Stimulated activated CD4-positive, alpha-beta T cell treated with anti-CD3 and anti-CD28 coated beads, Interleukin-15, amount 100 ng/mL, for 24 hours (primary cell): ENCODE results near the gene CHCHD6.

Experiments
- DNase-seq: peaks from one replicate; pipeline ENCODE4 v3.0.0-alpha.2; 2020

Gene CHCHD6

DNA sequence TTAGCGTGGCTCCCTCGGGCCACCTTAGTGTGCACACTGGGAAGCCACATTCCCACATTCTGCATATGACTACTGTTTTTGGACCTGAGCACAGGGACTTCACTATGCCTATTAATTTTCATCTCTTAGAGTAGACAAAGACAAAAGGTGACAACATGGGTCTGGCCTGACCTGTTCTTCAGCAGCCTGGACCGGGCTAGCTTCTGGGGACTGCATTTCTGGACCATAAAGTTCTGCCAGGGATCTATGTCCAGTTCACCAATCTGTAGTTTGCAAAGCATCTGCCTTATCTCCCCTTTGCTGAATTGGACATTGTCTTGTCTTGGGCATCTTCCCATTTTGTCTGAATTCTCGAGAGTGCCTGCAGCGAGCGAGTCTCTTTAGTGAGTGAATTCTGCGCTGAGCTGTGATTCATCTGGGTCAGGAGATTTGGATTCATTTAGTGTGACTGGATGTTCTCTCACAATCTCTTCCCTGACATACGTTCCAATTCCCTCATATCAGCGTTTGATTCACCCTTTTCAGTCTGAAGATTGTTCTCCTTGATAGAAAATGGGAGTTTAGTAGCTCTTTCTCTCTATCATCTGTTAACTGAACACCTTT, 166.7 kb downstream of the CHCHD6 start:
- no peak for DNase-seq

- no peak for DNase-seq
These were observed 168.8 kb downstream of the CHCHD6 start for GRCh38 chr3:126872701-126873342.

GRCh38 chr3:126873416-126873815, 169.4 kb downstream of the CHCHD6 start:
- no peak for DNase-seq

- DNase-seq, result no peak
These were observed 174.6 kb downstream of the CHCHD6 start for GRCh38 chr3:126878664-126879063.

- no peak for DNase-seq
These were observed 176.9 kb downstream of the CHCHD6 start for GRCh38 chr3:126880901-126881300.

- no peak for DNase-seq
These were observed 177.8 kb downstream of the CHCHD6 start for GRCh38 chr3:126881861-126882260.

GRCh38 chr3:126883241-126883640, 179.2 kb downstream of the CHCHD6 start:
- no peak for DNase-seq

- no peak for DNase-seq
These were observed 181.4 kb downstream of the CHCHD6 start for GRCh38 chr3:126885425-126885824.

DNA sequence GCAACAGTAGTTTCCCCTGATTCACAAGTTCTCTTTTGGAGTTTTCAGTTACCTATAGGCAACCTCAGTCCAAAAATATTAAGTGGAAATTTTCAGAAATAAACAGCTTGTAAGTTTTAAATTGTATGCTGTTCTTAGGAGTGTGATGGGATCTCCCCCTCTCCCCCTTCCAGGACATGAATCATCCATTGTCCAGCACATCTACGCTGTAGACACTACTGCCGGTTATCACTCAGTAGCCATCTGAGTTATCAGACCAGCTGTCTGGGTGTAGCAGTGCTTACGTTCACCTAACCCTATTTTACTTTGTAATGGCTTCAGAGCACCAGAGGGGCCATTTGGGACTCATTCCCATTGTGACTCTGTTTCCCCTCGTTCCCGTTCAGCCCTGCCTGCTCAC, 182.2 kb downstream of the CHCHD6 start:
- no peak for DNase-seq

GRCh38 chr3:126887686-126888085, 183.6 kb downstream of the CHCHD6 start:
- no peak for DNase-seq

- DNase-seq, result no peak
These were observed 184.2 kb downstream of the CHCHD6 start for GRCh38 chr3:126888186-126888760.

- no peak for DNase-seq
These were observed 185.5 kb downstream of the CHCHD6 start for GRCh38 chr3:126889276-126890201.

DNA sequence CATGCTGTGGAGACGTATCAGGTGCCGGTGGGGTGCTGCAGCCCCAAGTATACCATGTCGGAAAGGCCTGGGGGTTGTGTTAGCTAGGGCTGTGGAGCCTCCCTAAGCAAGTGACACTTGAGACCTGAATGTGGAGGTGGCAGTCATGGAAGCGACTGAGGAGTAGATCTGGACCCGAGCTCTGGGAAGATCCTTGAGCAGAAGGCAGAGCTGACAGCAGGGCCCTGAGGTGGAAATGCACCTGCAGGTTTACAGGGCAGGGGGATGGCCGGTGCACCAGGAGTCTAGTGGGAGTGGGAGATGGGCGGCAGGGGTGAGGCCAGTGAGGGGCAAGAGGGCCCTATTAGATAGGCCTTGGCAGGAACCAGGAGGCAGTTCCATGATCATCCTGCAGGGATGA, 187.1 kb downstream of the CHCHD6 start:
- DNase-seq, result no peak

- DNase-seq, result no peak
These were observed 187.8 kb downstream of the CHCHD6 start for GRCh38 chr3:126891791-126892190.

DNA sequence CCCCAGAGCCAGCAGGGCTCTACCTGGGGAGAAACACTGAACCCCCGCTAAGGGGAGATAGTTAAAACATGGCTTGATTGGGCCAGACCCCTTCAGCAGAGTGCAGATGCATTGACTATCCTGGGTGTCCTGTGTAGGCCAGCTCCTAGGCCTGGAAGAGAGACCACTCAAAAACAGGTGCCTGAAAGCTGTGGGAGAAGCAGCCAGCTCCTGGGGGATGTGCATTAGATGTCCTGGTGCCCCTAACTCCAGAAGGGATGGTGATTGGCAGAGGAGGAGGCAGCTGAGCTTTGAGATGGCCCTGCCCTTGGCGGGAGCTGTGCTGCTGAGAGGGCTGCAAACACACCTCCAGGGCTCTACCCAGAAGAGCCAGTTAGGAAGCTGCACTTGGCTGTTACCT, 189.6 kb downstream of the CHCHD6 start:
- DNase-seq, result no peak

GRCh38 chr3:126894475-126894874, 190.4 kb downstream of the CHCHD6 start:
- no peak for DNase-seq

- no peak for DNase-seq
These were observed 191.4 kb downstream of the CHCHD6 start for GRCh38 chr3:126895178-126896066.

DNA sequence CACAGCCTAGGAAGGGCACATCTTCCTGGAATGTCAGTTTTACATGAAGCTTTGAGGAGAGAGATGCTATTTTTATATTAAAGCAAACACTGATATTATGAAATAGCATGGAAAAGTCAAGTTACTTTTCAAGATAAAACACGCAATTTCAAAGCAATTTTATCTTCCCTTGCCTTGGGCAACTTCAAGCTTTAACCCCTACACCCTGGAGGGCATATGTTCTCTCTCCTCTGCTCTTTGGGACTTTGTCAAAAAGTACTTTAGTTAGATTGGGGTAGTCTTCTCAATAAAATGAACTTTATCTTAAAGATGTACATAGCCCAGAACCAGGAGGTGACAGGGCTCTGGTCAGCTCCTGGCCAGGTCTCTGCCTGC, 192.0 kb downstream of the CHCHD6 start:
- DNase-seq, result no peak

DNA sequence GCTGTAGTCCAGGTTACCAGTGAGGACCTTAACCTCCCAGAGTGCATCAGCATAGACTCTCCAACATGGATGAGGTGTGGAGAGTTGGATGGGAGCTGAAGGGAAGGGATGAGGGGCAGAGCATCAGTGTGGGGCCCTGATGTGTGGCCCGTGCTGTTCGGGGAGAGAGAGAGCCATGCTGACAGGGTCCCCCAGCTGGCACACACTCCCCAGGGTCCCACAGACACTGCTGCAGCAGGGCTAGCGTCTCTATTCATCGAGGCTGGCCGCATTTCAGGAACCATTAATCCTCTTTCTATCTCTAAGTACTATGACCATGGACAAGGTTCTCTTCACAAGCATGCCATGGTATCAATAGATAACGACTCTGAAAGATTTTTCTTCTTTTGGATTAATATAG, 192.9 kb downstream of the CHCHD6 start:
- no peak for DNase-seq

DNA sequence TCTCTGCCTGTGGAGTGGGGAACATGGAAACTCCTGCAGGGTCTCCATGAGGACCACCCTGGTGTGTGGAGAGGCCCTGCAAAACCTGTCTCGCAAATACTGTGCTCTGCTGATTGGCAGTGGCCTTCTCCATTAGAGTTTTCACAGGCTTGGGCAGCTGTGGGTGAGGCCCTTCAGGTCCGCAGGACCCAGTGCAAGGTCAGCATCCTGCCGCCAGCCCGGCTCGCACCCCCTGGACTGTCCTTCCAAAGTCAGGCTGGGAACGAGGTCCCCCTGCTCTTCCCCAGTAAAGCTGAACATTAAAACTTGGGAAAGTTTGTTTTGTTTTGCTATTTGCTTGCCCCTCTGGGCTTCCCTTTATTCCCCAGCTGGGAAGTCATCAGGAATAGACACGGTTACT, 193.9 kb downstream of the CHCHD6 start:
- DNase-seq, result no peak

- no peak for DNase-seq
These were observed 197.0 kb downstream of the CHCHD6 start for GRCh38 chr3:126900859-126901540.

GRCh38 chr3:126901631-126902030, 197.6 kb downstream of the CHCHD6 start:
- DNase-seq, result no peak
